ENCODE data around the gene BMPR1A. TPM values are rescaled to one million over a fixed set of nuclear protein-coding genes. Genes with fewer than 3 reads are reported as not detected.

BMPR1A gene
- polyA plus RNA-seq (ENCODE audit: insufficient read length in 4 of 4), result 10 to 100 TPM; 64.5 to 79.4 (median 71.1) TPM

DNA sequence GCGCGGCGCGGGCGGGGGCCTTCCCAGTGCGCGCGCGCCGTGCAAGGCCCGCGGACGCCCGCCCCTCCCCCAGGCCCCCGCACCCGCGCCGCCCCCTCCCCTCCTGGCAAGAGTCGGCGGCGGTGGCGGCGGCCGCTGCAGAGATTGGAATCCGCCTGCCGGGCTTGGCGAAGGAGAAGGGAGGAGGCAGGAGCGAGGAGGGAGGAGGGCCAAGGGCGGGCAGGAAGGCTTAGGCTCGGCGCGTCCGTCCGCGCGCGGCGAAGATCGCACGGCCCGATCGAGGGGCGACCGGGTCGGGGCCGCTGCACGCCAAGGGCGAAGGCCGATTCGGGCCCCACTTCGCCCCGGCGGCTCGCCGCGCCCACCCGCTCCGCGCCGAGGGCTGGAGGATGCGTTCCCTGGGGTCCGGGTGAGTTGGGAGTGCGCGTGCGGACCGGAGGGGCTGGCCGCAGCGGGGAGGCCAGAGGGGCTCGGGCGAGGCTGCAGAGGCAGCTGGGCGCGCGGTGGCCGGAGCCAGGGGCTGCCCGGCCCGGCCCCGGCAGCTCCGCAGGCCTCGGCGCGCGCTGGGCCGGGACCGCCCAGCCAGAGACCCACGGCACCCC is at the start of gene BMPR1A:
Gene BMPR1A, plus strand, starts transcription at position 109 of the 602 bp plus-strand sequence. CDS start 119,400 bp downstream, outside the sequence.
- DNase-seq (ENCODE audit: low read depth in 4 of 4, low spot score in 2 of 4), result no peak

DNA sequence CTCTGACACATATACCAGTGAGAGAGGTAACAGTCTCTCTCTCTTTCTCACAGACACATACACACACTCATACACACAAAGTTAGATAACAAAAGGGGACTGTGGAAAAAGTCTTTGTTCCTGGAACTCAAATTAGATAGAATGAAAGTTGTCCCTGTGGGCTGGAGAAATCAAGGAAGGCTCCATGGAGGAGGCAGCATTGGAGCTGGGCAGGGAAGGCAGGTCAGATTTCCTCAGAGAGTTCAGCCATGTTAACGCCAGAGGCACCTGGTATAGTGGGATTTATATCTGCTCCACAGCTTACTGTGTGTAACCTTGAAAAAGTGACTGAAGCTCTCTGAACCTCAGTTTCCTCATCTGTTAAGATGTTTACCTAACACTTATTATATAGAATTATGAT is 49.4 kb upstream of the BMPR1A start:
- DNase-seq (ENCODE audit: low read depth in 4 of 4, low spot score in 2 of 4), result no peak

DNA sequence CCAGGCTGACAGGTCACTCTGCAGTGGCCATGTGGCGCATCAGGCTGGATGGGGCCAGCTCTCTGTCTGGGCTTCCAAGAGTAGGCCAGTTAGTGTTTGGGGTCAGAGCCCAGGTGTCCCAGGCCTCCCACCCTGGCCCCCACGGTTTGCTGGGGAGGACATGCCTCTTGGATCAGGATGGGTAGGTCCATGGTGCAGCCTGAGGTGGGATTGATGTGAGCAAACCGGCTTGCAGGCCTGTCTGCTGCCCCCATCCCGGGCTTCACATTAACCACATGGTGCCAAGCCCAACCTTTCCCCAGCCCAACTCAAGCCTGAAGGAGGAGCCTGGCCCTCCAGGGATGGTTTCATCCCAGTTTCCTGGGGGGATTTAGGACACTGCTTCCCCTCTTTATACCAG is 48.9 kb upstream of the BMPR1A start:
- DNase-seq (ENCODE audit: low read depth in 4 of 4, low spot score in 2 of 4), result no peak

DNA sequence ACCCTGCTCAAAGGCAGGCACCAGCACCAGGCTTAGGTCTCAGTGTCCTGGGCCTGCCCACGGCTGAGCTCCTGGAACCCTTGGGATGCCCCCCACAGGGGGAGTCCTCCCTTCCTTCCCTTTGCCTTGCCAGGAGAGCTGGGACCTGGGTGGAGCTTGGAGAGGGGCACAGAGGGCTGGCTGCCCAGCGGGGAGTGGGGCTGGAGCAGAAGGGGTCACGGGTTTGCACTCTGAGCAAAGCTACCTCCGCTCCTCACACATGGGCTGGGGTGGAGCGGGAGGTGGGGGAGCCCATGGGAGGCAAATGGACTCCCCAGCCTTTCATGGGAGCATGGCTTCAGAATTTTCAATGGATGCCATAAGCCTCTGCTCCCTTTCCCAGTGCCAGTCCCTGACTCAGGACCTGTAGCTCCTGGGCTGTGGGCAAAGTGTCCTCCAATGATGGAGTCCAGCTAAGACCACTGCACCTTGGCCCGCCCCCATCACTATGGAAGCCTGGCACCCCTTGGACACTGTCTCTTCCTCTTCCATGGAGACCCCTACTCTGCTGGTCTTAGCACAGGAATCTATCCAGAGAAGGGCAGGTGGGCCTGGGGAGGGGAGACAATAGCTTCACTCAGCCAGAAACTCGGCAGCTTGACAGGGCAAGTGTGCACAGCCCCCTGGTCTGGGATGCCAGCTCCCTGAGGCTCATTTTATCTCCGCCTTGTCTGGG is 48.2 kb upstream of the BMPR1A start:
- no peak for DNase-seq (ENCODE audit: low read depth in 4 of 4, low spot score in 2 of 4)

DNA sequence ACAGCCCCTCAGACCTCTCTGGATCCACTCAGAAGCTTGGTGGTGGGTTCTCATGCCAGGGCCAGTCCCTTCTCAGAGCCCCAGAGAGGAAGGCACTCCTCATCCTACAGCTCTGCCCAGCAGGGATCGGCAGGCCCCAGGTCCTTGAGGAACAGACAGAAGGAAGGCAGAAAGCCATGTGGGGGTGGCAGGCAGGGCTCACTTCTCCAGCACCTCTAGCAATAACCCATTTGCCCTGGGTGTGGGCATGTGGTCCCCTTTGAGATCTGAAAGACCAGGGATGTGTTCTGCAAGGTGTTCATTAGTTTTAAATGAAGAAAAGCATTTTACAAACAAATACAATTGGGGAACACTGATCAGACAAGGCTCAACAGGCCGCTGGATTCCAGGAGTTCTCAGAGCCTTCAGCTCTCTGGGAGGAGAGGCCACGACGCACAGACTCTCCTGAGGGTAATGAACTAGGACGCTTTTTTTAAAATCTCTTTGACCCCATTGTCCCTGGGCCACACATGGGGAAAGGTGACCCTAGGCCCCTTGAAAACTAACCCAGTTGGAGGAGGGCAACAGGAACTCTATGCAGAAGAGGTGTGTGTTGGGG is 47.5 kb upstream of the BMPR1A start:
- DNase-seq (ENCODE audit: low read depth in 4 of 4, low spot score in 2 of 4), result no peak

DNA sequence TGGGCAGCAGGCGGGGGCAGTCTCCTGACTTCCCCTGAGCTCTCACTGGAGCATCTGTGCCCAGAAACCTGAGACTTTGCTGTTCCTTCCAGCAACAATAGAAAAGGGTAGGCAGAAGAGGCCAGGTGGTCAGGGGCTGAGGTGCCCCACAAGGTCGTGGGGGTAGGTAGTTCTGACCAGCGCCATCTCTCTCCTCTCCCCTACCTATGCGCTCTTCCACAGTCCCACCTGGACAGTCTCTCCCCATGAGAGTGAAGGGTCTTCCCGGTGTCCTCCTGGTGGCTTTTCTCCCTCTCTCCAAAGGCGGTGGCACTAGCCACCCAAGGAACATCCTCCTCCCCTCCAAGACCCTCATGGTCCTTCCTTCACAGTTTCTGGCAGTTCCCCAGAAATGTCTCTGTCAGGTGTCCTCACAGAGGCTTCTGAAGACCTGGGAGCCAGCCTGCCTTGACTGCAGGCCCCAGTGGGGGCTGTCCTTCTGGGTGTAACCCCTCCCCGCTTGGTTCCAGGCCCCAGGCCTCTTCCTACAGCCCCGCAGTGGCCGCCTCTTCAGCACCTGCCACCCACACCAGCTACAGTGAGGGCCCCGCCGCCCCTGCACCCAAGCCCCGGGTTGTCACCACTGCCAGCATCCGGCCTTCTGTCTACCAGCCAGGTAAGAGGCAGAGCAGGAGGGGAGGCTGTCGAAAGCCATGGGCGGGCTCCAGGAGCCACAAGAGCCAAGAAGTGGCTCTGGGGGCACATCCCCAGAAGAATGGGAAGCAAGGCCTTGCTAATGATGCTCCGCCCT is 46.8 kb upstream of the BMPR1A start:
- no peak for DNase-seq (ENCODE audit: low read depth in 4 of 4, low spot score in 2 of 4)

DNA sequence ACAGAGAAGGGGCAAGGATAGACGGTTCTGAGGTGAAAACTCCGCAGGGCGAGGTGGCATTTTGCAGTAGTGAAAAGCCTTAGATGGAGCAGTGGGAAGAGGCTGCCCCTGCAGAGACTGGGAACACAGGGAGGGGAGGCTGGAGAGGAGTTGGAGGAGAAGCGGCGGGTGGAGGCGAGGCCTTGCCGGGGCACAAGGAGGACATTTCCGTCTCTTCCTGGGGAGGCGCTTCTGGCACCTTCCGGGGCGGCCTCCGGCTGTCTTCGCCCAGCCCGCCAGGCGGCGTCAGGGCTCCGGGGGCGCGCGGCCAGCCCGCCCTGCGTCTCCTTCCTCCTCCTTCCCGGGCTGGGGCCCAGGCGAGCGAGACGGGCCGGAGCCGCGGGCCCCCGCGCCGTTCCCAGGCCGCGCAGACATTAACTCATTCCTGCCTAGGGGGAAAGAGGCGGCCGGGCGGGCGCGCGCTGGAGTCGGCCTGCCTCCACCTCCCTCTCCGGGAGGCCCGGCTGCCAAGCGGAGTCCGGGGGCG is 45.4 kb upstream of the BMPR1A start:
- DNase-seq (ENCODE audit: low read depth in 4 of 4, low spot score in 2 of 4), result peak in 3 of 4 donors; percentile 66 to 86 (median 77)

DNA sequence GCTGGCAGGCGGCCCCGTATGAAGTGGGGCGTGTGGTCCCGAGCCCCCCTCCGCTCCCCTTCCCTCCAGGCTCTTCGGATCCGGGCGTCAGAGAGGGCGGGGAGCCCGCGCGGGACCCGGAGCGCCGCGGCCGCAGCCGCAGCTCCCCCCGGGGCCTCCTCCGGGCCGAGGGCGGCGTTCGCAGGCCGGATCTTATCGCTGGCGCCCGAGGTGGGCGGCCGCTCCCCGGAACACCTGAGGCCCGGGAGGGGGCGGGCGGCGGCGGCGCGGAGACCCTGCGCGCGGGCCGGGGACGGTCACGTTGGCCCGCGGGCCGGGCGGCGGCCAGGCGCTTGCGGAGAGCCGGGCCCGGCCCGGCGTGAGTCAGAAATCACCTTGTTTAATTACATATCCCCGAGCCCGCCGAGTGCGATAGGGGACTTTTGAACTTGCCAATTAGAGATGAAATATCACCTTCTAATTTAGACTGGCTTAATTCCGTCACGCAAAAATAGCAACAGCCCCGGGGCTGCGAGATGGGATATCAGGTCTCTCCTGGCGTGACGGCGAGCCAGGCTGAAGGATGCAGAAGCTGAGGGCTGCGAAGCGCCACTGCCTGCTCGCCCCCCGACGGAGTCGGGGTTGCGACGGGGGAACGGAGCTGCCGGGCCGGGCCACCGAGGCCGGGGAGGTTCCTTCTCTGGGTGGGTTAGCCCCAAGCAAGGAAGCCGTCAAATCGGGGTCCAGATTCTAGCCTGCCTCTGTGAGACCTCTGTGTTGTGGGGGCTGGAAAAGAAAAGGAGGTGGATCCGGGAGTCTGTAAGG is 44.7 kb upstream of the BMPR1A start:
- peak in 2 of 4 donors; percentile 58 to 72 for DNase-seq (ENCODE audit: low read depth in 4 of 4, low spot score in 2 of 4)

DNA sequence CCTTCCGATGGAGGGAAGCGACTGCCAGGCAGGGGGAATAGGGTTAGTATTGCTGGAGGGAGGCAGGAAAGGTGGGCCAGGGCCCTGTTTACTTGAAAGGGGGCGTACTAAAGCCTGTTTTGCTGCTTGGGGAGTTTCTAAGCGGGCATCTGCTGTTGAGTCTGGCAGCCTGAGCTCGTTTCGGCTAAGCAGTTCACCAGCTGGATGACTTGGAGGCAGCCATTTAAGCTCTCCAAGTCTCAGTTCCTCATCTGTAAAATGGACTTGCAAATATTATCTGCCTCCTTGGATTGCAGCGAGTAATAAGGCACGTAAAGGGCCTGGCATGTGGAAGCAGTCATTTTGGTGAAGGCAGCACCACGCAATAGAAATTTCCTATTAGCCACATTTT is 44.1 kb upstream of the BMPR1A start:
- peak in 1 of 4 donors; percentile 50 for DNase-seq (ENCODE audit: low read depth in 4 of 4, low spot score in 2 of 4)

DNA sequence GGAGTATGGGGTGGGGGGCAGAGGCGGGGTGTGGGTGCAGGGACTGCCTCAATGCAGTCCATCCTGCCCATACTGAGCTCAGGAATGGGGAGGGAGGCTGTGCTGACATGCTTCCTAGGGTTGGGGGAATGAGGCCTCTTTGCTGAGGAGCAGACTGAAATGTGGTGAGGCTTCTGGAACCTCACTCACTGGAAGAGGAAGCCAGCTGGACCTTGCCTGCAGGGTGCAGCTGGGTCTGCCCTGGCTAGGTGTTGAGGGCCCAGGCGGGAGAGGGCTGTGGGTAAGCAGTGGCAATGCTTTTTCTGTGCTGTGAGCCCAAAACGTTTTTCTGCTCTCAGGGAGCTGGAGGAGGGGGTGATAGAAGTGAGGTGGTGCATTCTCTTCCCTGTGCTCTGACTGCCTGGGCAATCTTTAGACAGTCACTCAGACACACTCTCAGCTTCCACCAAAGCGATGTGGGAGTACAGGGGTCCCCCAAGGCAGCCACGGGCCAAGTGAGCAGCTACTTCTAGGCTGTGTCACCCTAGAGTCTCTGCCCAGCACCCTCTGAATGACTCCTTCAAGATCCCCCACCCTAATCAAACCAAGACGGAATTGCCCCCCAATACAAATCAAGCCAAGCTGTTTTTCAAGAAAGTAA is 41.1 kb upstream of the BMPR1A start:
- DNase-seq (ENCODE audit: low read depth in 4 of 4, low spot score in 2 of 4), result no peak

DNA sequence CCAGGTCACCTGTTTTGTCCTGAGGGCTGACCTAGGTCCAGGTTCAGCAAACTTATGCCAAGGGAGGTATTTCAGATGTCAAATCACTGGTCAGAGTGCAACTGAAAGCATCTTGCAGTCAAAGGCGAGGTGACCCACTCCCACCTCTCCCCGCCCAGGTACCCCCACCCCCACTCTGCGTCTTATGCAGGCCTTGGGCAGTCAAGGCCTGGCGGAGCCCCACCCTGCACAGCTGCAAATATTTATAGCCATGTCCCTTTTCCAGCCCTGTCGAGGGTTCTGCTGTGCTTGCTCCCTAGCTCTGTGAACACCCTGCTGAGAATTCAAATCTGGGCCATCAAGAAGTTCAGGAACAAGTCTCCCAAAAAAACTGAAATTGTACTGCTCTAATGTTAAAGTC is 40.6 kb upstream of the BMPR1A start:
- no peak for DNase-seq (ENCODE audit: low read depth in 4 of 4, low spot score in 2 of 4)

DNA sequence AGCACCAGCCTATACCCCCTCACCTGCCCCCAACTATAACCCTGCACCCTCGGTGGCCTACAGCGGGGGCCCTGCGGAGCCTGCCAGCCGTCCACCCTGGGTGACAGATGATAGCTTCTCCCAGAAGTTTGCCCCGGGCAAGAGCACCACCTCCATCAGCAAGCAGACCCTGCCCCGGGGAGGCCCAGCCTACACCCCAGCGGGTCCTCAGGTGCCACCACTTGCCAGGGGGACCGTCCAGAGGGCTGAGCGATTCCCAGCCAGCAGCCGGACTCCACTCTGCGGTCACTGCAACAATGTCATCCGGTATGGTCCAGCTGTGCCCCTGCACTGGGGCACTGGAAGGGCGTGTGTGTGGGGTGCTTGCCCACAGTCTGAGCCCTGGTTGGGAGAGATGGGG is 40.0 kb upstream of the BMPR1A start:
- DNase-seq (ENCODE audit: low read depth in 4 of 4, low spot score in 2 of 4), result no peak

DNA sequence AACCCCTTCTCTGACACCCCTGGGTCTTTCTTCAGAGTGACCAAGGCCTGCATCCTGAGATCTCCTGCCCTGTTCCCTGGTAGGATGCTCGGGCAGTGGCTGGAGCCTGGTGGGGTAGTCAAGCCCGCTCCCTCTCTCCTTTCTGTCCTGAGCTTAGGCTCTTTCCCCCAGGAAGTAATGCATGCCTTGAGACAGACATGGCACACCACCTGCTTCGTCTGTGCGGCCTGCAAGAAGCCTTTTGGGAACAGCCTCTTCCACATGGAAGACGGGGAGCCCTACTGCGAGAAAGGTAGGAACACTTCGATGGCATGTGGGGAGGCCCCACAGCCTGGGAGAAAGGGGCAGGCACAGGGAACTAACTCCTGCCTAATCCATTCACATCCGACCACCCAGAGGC is 37.9 kb upstream of the BMPR1A start:
- DNase-seq (ENCODE audit: low read depth in 4 of 4, low spot score in 2 of 4), result no peak

DNA sequence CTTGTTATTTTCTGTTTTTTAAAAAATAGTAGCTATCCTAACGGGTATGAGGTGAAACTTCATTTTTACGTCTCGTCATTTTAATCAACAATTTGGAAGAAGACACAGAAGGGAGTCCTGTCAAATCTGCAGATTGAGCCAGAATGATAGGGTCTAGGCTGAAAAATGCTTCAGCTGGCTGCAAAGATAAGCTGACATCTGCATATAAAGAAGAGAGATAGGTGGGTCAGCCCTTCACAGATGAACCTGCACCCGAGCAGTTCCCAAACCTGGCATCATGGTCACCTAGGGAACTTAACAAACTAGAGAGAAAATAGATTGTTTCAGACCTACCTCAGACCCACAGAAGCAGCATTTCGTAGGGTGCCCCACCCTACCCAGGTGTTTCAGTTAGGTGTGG is 35.2 kb upstream of the BMPR1A start:
- DNase-seq (ENCODE audit: low read depth in 4 of 4, low spot score in 2 of 4), result no peak

DNA sequence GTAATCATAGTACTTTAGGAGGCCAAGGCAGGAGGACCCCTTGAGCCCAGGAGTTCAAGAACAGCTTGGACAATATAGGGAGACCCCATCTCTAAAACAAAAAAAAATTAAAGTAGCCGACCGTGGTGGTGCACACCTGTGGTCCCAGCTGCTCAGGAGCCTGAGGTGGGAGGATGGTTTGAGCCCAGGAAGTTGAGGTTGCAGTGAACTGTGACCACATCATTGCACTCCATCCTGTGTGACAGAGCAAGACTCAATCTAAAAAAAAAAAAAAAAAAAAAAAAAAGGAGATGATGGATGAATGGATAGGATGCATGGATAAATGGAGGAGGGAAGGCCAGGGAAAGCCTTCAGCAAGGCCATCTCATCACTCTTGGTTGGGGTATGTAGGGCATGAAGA is 33.4 kb upstream of the BMPR1A start:
- DNase-seq (ENCODE audit: low read depth in 4 of 4, low spot score in 2 of 4), result no peak

DNA sequence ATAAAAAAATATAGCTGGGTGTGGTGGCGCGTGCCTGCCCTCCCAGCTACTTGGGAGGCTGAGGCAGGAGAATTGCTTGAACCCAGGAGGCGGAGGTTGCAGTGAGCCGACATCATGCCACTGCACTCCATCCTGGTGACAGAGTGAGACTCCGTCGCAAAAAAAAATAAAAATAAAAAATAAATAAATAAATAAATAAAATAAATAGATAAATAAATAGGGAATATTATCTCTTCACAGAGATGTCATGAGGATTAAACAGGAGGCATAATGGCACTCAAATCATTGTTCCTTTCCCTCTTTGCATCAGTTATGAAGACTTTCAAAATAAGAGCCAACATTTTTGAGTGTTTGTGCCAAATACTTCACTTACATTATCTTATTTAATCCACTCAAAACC is 32.0 kb upstream of the BMPR1A start:
- no peak for DNase-seq (ENCODE audit: low read depth in 4 of 4, low spot score in 2 of 4)

DNA sequence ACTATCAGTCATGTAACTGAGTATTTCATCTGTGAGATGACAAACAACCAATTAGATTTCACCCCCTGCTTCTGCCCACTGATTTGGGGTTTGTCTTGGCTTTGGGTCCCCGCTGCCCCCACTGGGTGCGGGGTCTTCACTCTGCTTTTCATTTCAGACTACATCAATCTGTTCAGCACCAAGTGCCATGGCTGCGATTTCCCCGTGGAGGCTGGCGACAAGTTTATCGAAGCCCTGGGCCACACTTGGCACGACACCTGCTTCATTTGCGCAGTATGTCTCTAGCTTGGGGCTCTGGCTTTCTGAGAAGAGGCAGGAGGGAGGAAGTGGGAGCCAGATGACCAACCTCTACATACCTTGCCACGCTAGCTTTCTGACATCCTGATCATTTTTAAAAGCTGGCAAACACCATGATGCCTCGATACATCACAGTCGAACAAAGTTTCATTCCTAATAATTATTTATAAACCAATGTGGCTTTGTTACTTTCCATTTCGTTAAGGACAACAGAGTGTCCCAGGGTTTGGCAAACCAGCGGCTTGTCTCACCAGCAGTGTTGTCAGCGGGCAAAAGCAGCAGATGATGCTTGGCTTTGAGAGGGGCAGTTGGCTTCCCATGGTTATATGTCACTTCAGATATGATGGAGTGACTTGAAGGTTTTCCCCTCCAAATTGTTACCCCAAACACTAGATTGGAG is 30.3 kb upstream of the BMPR1A start:
- DNase-seq (ENCODE audit: low read depth in 4 of 4, low spot score in 2 of 4), result no peak

DNA sequence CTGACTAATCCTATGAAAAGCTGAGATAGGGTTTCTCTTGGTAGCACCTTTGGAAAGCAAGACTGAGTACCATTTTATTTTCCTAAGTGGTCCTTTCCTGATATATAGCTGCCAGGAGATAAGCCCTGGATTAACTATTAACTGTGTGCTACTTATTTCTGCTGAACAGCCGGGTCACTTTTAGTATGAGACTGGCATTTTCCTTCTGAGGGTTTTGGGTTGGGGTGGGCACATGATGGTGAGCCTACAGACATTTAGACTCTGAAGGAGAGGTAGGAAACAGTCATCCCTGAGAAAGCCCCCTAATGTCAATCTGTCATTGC is 29.8 kb upstream of the BMPR1A start:
- DNase-seq (ENCODE audit: low read depth in 4 of 4, low spot score in 2 of 4), result no peak

DNA sequence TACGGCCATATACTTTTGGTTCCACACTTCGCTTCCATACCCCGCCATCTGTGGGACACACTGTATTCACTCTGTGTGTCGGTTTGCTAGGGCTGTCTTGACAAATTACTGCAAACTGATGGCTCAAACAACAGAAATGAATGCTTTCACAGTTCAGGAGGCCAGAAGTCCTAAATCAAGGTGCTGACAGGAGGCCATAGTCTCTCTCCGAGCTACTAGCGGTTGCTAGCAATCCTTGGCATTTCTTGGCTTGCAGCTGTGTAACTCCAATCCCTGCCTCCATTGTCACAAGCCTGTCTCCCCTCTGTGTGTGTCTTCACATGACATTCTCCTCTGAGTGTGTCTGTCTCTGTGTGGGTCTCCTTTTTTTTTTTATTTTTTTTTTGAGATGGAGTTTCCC is 28.9 kb upstream of the BMPR1A start:
- DNase-seq (ENCODE audit: low read depth in 4 of 4, low spot score in 2 of 4), result peak in 2 of 4 donors; percentile 65 to 69
